22Rv1 (cell line): Measurements from ENCODE around the gene PEX11B.

ENCODE experiments used
- CTCF ChIP-seq: fragments of 450-650 bp; IDR thresholded peaks from 2 replicates; pipeline ENCODE4 v1.5.1; 2017; ENCODE audit warnings: mild to moderate bottlenecking
- ZFX ChIP-seq: fragments of 450-650 bp; IDR thresholded peaks from 2 replicates; pipeline ENCODE4 v1.6.1; 2017; ENCODE audit warnings: antibody characterized with exemption, borderline replicate concordance

- TF ChIP-seq CTCF (no peak), ZFX (no peak)
Observed at GRCh38 chr1:145916745-145917144, 1.8 kb downstream of the PEX11B start.
